VCaP (cell line): ENCODE data around the gene STPG2.
"Not testable (repeated sequence)": the region's sequence is repeated elsewhere in the genome, so short reads cannot be mapped to it uniquely, and the experiment has no call there.

Source experiments
- H3K27ac ChIP-seq: fragments of 450-650 bp; 2 replicates; pipeline ENCODE4 v1.5.1; 2017
- CTCF ChIP-seq: fragments of 450-650 bp; conservative IDR thresholded peaks from 2 replicates; pipeline ENCODE4 v1.5.1; 2017; ENCODE audit warnings: mild to moderate bottlenecking, moderate library complexity

The STPG2 gene

GRCh38 chr4:97643179-97643578, 500.1 kb downstream of the STPG2 start:
- TF ChIP-seq CTCF, result no peak
- no peak overlapping the region for H3K27ac ChIP-seq

- H3K27ac ChIP-seq, result no peak overlapping the region
- TF ChIP-seq CTCF, result no peak
Observed at GRCh38 chr4:97639961-97640360, 503.3 kb downstream of the STPG2 start.

- not testable (repeated sequence) for H3K27ac ChIP-seq
Observed at GRCh38 chr4:97633831-97634230, 509.4 kb downstream of the STPG2 start.

- H3K27ac ChIP-seq, result no peak overlapping the region; the same call in 1 of the 2 replicates
- TF ChIP-seq CTCF, result no peak
Observed at GRCh38 chr4:97627750-97628149, 515.5 kb downstream of the STPG2 start.

- H3K27ac ChIP-seq, result peak overlapping the region; percentile 80
- no peak for TF ChIP-seq CTCF
Observed at GRCh38 chr4:97624204-97624603, 519.1 kb downstream of the STPG2 start.

GRCh38 chr4:97605932-97606331, 537.3 kb downstream of the STPG2 start:
- no peak for TF ChIP-seq CTCF
- peak overlapping the region; percentile 21 for H3K27ac ChIP-seq

- no peak overlapping the region for H3K27ac ChIP-seq
- no peak for TF ChIP-seq CTCF
Observed at GRCh38 chr4:97593248-97593647, 550.0 kb downstream of the STPG2 start.

- H3K27ac ChIP-seq, result no peak overlapping the region
- TF ChIP-seq CTCF, result no peak
Observed at GRCh38 chr4:97590266-97590665, 553.0 kb downstream of the STPG2 start.
